Activated gamma-delta T cell treated with Interleukin-2 at 50 U/mL for 16 hours (primary cell): ENCODE results near the gene XYLT1.
"Not testable (repeated sequence)": the region's sequence is repeated elsewhere in the genome, so short reads cannot be mapped to it uniquely, and the experiment has no call there.

Experiments used
- DNase-seq: peaks from one replicate; pipeline ENCODE4 v3.0.0-alpha.2; 2020

The XYLT1 gene

GRCh38 chr16:17331071-17331607 is 139.6 kb downstream of the XYLT1 start:
- DNase-seq = no peak

DNA sequence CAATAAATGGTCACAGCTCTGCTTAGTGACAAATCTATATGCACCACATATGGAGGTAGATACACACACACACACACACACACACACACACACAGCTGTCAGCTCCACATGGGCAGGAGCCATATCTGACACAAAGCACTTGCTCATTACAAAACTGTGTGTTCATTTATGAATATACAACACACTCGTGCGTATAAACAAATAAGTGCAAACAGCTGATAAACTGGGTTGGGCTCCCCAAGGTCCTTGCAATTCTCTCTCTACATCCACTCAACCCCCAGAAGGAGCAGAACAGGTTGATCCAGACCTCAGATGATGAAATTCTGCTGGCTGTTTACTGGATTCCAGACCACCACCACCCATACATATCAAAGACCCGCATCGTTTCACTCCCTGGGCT is 140.7 kb downstream of the XYLT1 start:
- DNase-seq = no peak

GRCh38 chr16:17329391-17329790 is 141.4 kb downstream of the XYLT1 start:
- no peak for DNase-seq

- no peak for DNase-seq
These were observed 141.8 kb downstream of the XYLT1 start for GRCh38 chr16:17328932-17329331.

DNA sequence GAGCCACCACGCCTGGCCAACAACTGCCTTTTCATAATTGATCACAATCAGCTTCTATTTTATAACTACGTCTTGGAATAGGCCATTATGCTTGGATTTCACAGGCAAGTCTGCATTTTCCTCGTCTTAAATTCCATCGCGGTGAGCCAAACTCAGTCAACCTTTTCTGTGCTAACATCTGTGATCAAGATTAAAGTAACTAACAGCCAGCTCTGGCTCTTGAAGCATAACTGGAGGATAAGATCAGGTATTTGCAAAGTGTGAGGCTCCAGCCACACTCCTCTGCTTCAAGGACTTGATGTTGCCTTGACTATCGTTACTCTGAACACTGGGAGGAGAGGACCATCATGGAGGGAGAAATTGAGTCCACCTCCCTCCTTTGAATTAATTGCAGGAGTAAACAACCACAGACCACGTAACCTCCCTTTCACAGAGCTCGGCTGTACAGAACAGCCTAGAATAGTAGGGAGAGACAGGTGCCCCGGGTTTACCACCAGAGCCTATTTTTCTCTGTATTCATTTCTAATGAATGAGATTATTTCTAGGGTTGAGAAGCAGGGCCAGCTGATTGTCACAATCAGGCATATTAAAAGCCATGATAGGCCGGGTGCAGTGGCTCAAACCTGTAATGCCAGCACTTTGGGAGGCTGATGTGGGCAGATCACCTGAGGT is 143.0 kb downstream of the XYLT1 start:
- no peak for DNase-seq

- DNase-seq = no peak
These were observed 145.2 kb downstream of the XYLT1 start for GRCh38 chr16:17325476-17326143.

DNA sequence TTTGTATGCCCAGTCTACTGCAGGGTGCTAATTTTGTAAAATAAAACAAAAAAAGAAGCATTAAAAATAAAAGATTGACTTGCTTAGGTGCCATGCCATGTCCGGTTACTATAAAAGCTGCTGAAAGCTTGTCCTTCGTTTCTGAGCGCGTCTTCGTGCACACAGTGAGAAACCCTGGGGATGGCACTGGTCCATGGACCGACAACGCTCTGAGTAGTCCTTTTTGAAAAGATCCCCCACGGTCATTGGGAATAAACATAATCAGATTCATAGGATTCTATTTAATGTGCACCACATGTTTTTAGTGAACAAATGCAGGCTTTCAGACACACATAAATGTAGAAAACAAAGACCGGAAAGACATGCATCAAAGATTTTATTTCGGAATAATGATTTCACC is 146.3 kb downstream of the XYLT1 start:
- no peak for DNase-seq

GRCh38 chr16:17323171-17323570 is 147.6 kb downstream of the XYLT1 start:
- no peak for DNase-seq

GRCh38 chr16:17321824-17322223 is 148.9 kb downstream of the XYLT1 start:
- DNase-seq = no peak

DNA sequence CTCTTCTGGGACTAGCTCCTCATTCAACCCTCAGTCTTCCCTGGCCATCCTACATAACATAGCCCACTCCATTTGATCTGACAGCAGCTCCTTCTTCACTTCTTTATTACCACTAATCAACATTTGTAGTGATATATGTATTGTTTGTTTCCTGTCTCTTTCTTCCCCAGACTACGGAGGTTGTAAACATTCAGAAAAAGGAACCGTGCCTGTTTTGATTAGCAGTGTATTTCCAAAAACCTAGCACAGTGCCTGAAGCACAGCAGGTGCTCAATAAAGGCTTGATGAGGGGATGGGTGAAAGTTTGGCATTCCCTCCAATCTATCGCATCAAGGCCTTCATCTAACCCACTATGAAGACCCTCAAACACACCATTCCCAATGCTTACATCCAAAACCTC is 150.8 kb downstream of the XYLT1 start:
- no peak for DNase-seq

DNA sequence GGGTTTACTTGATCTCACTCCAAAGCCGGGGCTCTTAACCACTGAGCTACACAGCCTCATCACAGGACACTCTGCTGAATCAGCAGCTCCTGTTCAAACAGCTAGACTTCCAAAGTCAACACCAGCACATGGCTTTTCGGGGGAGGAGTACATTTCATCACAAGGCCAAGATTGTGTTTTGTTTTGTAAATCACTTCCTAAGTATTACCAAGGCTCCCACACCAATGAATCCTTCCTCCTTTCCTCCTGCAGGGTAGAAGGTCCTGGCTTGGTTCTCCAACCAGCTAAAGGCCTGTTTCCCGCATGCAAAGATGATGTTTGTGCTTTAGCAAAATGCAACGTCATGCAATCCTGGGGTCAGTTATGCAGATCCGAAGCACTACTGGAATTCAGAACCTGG is 152.5 kb downstream of the XYLT1 start:
- DNase-seq = no peak

DNA sequence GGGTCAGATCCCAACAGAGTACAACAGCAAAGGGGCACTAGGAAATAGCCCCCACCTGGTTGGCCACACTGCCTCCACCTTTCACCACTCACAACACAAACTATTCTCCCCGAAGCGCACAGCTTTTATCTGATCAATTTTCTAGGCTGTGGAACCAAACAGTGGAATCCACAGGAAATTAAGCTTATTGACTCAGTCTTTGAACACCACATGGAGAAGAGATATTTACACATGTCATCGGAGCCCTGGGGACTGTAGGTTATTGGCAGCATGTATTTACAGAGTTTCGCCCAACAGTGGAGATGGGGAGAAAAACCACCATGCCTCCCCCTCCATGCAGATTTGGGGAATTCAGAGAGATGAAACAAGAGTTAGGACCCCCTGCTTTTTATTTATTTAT is 154.8 kb downstream of the XYLT1 start:
- no peak for DNase-seq

GRCh38 chr16:17313793-17314547 is 156.8 kb downstream of the XYLT1 start:
- DNase-seq = no peak

DNA sequence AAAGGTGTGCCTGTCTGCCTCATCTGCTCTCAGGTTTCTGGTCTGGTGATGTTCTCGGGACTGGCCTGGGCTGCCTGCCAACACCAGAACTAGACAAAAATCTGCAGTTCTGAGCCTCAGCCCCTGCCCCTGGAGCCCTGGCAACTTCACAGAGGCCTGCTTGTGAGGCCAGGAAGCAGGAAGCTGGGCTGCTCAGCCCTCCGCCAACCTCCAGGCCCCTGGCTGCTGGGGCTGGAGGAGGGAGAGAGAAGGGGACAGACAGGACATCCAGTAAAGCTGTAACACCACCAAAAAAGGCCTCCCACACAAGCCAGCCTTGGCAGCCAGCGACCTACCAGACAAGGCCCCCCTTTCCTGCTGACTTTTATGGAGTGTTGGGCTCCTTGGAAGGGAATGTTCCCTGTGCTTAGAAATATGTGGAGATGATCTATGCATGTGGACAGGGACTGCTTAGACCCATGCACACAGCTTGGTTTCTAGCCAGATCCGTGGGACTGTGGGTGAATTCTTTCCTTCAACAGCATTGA is 157.6 kb downstream of the XYLT1 start:
- no peak for DNase-seq

DNA sequence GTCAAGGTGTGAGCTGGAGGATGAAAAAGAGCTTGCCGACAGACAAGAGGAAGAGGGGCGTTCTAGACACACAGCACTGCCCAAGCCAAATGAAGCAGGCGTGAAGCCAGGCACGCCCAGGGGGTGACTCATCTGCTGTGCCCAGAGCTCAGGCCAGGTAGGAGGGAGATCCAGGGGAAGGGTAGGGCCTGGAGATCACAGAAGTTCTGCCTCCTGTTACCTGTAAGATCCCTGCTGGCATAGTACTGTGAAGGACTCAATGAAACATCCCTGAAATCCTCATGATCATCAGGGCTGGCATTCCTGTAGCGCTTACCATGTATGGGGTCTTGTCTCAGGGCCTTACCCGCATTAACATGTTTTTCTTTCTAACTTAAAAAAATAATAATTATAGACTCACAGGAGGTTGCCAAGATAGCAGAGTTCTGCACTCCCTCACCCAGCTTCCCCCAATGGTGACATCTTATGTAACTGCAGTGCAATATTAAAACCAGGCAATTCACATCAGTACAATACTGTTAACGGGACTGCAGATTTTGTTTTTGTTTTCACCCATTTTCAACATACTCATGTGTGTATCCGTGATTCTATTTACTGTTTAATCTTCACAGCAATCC is 158.6 kb downstream of the XYLT1 start:
- DNase-seq = peak; percentile 9

GRCh38 chr16:17311333-17312093 is 159.2 kb downstream of the XYLT1 start:
- DNase-seq = no peak

DNA sequence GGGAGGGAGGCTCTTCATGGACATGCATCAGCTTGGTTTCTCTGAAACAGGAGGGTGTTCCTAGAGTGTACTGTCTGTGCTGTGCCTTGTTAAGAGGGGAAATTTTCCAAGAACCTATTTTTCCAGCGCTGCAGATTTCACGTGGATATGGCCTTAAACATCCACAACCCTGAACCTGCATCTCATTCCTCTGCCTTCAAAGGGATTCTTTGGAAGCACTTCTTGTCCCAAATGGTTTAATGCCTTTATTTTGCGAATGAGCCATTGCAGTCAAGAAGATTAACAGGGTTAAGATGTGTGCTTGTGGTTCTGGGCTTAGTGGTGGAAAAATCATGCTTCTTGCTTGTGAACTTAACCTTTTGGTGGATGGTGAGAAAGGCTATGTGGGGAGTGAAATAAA is 161.2 kb downstream of the XYLT1 start:
- no peak for DNase-seq

DNA sequence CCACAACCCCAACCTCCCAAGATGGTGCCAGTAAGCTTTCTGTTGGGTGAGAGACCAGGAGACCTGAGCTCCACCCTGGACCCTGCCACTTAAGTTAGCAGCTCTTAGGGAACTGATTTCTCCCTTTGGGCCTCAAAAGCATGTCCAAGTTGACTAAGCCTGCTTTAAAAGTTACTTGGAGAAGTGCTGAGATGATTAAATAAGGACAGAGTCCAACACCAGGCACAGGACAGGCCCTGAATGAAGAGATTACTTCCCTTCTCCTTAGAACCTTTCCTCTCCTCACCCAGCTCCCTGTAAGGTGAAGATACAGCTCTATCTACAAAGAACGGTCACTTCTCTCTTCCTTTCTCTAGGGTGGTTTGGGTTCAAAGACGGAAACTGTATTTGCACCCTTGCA is 162.6 kb downstream of the XYLT1 start:
- DNase-seq = no peak

- no peak for DNase-seq
These were observed 163.3 kb downstream of the XYLT1 start for GRCh38 chr16:17307504-17307903.

GRCh38 chr16:17306745-17307144 is 164.0 kb downstream of the XYLT1 start:
- no peak for DNase-seq

DNA sequence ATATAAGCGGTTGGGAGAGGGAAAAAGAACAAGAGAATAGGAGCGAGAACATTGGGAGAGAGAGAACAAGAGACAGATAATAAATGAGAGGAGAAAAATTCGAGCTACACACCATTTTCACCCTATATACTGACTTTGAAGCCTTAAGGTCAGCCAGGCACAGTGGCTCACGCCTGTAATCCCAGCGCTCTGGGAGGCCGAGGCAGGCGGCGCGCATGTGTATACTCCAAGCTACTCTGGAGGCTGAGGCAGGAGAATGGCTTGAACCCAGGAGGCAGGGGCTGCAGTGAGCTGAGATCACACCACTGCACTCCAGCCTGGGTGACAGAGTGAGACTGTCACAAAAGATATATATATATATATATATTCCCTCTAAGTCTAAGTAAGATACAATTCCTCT is 164.5 kb downstream of the XYLT1 start:
- DNase-seq = not testable (repeated sequence)

GRCh38 chr16:17305694-17306093 is 165.1 kb downstream of the XYLT1 start:
- no peak for DNase-seq
